SK-MEL-5 (cell line): ENCODE data around the gene PTGFRN. TPM values are rescaled to one million over a fixed set of nuclear protein-coding genes. Genes with fewer than 3 reads are reported as not detected.
"Not testable (repeated sequence)": the region's sequence is repeated elsewhere in the genome, so short reads cannot be mapped to it uniquely, and the experiment has no call there.

Experiments used
- DNase-seq: peaks from one replicate; pipeline ENCODE4 v3.0.0-alpha.2; 2016; ENCODE audit warnings: low read depth, low spot score
- in situ Hi-C: cut with HindIII; loops from 2 replicates; pipeline ENCODE4 v1.10.0; 2016; ENCODE audit warnings: low sequenced_read_pairs, high pct_unique_total_duplicates, low pct_unique_long_range_greater_than_20kb
- total RNA-seq: library from RNA; depleted of rRNA; stranded (reverse); fragments of >200 nt; shearing (Covaris generic); gene quantifications from 2 replicates; pipeline ENCODE4 v1.2.3, GENCODE V29; 2014

PTGFRN gene
- total RNA-seq, 1 experiment from 2014 or later, result 28.4 TPM

GRCh38 chr1:116972674-116973030, 62.9 kb downstream of the PTGFRN start:
- no peak for DNase-seq
- in situ Hi-C loops, result no loop called here

DNA sequence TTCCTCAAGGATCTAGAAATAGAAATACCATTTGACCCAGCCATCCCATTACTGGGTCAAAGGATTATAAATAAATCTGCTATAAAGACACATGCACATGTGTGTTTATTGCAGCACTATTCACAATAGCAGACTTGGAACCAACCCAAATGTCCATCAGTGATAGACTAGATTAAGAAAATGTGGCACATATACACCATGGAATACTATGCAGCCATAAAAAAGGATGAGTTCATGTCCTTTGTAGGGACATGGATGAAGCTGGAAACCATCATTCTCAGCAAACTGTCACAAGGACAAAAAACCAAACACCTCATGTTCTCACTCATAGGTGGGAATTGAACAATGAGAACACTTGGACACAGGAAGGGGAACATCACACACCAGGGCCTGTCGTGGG, 70.6 kb downstream of the PTGFRN start:
- DNase-seq, in situ Hi-C loops: not testable (repeated sequence)

- in situ Hi-C loops, result no loop called here
- no peak for DNase-seq
Observed at GRCh38 chr1:116981521-116982037, 71.9 kb downstream of the PTGFRN start.

GRCh38 chr1:116982319-116983004, 72.7 kb downstream of the PTGFRN start:
- in situ Hi-C loops, result no loop called here
- DNase-seq, result no peak

DNA sequence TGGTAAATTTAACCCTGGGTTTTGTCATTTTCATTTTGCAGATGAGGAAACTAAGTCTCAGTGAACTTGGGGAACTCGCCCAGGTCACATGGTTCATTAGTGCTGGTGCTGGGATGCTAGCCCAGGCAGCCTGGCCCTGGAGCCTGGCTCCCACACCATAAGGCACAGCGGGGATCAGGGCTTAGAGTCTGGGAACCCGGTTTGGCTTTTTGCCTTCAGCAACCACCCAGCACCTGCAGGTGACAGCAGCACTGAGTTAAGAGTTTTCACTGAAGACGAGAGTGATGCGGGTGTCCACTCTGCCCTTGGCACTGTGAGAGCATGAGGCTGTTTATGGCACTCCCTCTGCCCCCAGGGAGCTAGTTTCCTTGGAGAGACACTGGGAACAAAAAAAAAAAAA, 73.4 kb downstream of the PTGFRN start:
- in situ Hi-C loops, result no loop called here
- DNase-seq, result no peak

GRCh38 chr1:116983678-116984077, 74.0 kb downstream of the PTGFRN start:
- in situ Hi-C loops, result no loop called here
- DNase-seq, result no peak

DNA sequence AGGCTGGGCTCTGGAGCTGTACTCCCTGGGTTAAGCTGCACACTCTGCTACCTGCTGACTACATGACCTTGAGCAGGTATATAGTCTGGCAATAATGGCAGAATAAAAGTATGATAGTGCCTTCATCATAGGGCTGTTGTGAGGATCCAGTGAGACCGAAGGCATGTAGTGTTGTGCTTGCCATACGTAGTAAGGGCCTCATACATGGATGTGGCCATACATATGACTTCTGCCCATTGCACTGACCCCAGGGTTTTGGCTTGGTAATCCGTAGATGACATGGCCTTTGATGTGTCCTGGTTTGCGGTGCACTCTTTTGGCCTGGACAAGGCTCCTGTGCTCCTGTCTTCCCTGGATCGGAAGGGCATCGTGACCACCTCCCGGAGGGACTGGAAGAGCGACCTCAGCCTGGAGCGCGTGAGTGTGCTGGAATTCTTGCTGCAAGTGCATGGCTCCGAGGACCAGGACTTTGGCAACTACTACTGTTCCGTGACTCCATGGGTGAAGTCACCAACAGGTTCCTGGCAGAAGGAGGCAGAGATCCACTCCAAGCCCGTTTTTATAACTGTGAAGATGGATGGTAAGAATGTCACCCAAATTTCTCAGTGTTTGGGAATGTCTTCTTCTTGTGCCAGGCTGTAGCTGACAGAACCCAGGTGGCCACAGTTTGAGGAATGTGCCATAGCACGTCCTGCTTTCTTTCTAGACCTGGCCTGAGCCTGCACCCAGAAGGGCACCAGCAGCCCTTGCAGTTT, 74.9 kb downstream of the PTGFRN start:
- DNase-seq, result no peak
- in situ Hi-C loops, result no loop called here

DNA sequence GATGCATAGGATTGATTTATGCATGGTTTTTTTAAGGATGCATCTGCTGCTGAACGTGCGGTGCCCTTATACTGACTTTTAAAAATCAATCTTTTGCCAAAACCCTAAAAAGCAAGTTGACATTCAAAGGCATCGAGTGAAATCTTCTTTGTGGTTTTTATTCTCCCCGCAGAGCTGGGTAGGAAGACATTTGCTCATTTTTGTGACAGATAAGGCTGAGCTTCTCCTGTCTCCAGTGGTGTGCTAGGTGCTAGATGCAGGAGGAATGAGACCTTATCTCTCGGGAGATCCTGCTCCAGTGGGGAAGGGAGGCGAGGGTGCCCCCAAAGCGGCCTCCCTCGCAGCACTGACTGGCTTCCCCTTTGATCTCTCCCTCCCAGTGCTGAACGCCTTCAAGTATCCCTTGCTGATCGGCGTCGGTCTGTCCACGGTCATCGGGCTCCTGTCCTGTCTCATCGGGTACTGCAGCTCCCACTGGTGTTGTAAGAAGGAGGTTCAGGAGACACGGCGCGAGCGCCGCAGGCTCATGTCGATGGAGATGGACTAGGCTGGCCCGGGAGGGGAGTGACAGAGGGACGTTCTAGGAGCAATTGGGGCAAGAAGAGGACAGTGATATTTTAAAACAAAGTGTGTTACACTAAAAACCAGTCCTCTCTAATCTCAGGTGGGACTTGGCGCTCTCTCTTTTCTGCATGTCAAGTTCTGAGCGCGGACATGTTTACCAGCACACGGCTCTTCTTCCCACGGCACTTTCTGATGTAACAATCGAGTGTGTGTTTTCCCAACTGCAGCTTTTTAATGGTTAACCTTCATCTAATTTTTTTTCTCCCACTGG, 76.9 kb downstream of the PTGFRN start:
- DNase-seq, result no peak
- in situ Hi-C loops, result no loop called here

GRCh38 chr1:116987256-116987555, 77.5 kb downstream of the PTGFRN start:
- in situ Hi-C loops, result no loop called here
- no peak for DNase-seq

GRCh38 chr1:116988248-116988647, 78.5 kb downstream of the PTGFRN start:
- DNase-seq, result no peak
- in situ Hi-C loops, result no loop called here

- DNase-seq, result no peak
- in situ Hi-C loops, result no loop called here
Observed at GRCh38 chr1:116988908-116989307, 79.2 kb downstream of the PTGFRN start.

DNA sequence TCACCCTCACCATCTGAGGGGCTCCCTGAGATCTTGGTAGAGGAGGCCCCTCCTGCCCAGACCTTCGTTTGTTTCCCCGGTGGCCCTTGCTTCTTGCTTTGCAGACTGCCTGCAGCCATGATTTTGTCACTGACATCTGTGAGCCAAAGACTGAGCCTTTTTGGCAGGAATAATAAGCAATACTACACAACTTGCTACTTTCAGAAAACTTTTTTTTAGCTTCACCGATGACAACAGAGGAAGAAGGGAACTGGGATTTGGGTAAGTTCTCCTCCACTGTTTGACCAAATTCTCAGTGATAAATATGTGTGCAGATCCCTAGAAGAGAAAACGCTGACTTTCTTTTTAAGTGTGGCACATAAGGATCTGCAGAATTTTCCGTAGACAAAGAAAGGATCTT, 80.1 kb downstream of the PTGFRN start:
- in situ Hi-C loops, result no loop called here
- no peak for DNase-seq

DNA sequence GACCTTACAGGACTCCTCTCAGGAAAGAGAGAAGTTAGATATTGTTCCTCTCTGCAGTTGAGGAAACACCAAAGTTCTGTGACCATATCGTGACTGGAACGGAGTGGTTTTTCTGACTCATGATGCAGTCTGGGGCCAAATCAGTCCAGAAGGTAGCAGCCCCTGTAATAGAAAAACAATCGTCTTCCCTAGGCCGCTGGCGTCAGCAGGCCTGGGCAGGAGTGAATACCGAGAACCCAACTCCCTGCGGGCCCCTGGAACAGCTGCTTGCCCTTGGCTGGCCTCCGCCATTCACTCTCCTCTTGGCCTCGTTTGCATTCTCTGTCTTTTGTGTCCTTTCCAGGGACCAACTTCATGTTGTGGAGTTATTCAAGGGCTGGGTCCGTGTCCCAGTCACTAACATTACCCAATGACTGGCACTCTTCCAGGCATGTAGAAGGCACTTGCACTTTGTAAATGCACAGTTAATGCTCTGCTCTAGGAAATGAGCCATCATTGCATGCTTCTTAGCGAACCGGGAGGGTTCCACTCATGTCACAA, 81.0 kb downstream of the PTGFRN start:
- in situ Hi-C loops, result no loop called here
- peak; percentile 13 for DNase-seq

DNA sequence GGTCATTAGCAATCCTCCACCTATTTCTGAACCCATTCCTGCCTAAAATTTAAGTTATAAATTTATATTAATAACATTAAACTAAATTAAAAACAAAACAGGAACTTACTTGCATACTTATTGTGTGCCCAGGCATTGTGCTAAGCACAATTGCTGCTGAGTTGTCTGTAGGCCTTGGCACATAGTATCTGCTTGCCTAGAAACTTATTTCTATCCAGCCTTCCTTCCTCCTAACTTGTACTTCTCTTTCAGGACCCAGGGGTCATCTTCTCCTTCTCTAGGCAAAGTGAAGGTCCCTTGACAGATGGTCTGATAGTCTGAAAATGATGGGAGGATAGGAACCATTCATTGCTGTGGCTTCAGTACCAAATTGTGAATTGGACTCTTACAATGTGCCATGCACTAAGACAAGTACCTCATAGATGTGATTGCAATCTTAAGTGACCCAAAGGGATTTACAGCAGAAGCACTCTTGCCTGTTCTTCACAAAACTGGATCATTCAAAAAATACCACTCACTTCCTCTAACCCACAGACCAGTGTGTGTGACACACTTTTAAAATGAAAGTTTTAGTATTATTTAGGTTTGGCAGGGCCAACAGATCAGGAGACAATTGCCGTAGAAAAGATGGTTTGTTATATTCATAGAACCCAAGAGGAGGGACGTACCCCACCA, 81.6 kb downstream of the PTGFRN start:
- no peak for DNase-seq
- in situ Hi-C loops, result no loop called here

DNA sequence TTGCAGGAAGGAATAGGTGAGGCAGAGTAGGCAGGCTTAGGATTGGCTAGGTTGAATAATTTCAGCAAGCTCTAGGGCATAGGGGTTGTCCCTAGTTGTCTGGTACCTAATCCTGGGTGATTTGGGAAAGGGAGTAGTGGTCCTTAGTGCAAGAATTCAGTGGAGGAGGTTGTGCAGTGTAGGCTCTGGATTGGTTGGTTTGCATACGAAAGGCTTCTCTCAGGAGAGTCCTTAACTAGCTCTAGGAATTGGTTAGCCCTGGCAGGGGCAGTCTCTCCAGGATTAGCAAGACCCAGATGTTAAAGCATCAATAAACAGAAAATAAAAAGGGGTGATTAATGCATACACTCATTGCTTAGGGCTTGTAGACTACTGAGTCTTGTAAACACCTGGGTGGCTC, 82.2 kb downstream of the PTGFRN start:
- DNase-seq, result no peak
- in situ Hi-C loops, result no loop called here

GRCh38 chr1:116993286-116993685, 83.6 kb downstream of the PTGFRN start:
- in situ Hi-C loops, result no loop called here
- no peak for DNase-seq

DNA sequence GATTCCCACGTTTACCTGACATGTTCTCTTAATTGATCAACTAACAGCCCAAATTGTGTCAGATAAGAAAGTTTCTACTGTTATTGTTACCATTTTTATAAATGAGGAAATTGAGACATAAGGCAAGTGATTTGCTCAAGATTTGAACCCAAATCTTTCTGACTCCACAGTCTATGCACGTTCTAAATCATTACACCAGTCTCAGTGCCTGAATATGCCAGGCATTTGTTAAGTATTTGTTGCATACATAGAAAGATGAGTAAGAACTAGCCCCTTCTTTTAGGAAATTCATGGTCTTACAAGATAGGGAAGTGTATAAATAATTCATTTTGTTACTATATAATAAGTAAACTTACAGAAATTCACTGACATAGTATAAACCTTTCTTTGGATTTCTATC, 84.7 kb downstream of the PTGFRN start:
- in situ Hi-C loops, result no loop called here
- DNase-seq, result no peak

GRCh38 chr1:116997066-116997465, 87.3 kb downstream of the PTGFRN start:
- DNase-seq, result no peak
- in situ Hi-C loops, result no loop called here
